Measurements from ENCODE around the gene AHDC1. TPM values are rescaled to one million over a fixed set of nuclear protein-coding genes. Genes with fewer than 3 reads are reported as not detected.

The AHDC1 gene
- total and polyA plus RNA-seq, 2 donors (not counting 3 experiments of a cell fraction or from before 2014, with no cell fraction given) = 7.0 to 32.1 TPM

- intact Hi-C loops (cut with micrococcal nuclease) = no loop called here
- Histone ChIP-seq H3K9ac (replicated peaks; ENCODE audit: extremely low read depth, insufficient read depth, low read length) (no peak overlapping the region), H3K4me3 (replicated peaks in 1 of 3; ENCODE audit: insufficient read depth in 1 of 3, low read depth in 1 of 3, low read length in 3 of 3) (no peak overlapping the region), H3K4me2 (ENCODE audit: insufficient read depth, low read length) (no peak overlapping the region), H4K20me1 (replicated peaks; ENCODE audit: control insufficient read depth, extremely low read depth, insufficient read depth, low read length) (no peaks in the 10 kb centered on the region), H3K36me3 (ENCODE audit: control insufficient read depth in 2 of 2, extremely low read depth in 1 of 2, insufficient read depth in 2 of 2, low read length in 2 of 2) (peaks cover 0 to 5% of the 10 kb centered on the region in 2 experiments), H3K27me3 (ENCODE audit: control insufficient read depth in 2 of 2, insufficient read depth in 2 of 2, low read length in 2 of 2) (no peaks in the 10 kb centered on the region), H3K9me1 (replicated peaks; ENCODE audit: control insufficient read depth, extremely low read depth, insufficient read depth, low read length) (no peaks in the 10 kb centered on the region), H2AFZ (ENCODE audit: low read depth, low read length) (no peak overlapping the region), H3K79me2 (ENCODE audit: control insufficient read depth, insufficient read depth, low read length) (peaks cover 19% of the 10 kb centered on the region), H3K9me3 (replicated peaks; ENCODE audit: control insufficient read depth, insufficient read depth, low read length) (no peaks in the 10 kb centered on the region), H3K4me1 (ENCODE audit: control insufficient read depth, extremely low read depth, insufficient read depth, low read length) (peaks cover 20% of the 10 kb centered on the region), H3K27ac (ENCODE audit: insufficient read depth, low read depth, low read length) (no peak overlapping the region)
- TF ChIP-seq MYC (IDR thresholded peaks at IDR 0.05; ENCODE audit: low read depth, low read length) = no peak
- no peak for TF ChIP-seq MAX (IDR thresholded peaks at IDR 0.05; ENCODE audit: insufficient read depth, insufficient read length)
- no peak for TF ChIP-seq EZH2 (IDR thresholded peaks at IDR 0.05; ENCODE audit: borderline replicate concordance, low read depth, low read length, severe bottlenecking)
- TF ChIP-seq FOS (IDR thresholded peaks at IDR 0.05; ENCODE audit: borderline replicate concordance, insufficient read depth, low read length) = no peak
- TF ChIP-seq POLR2AphosphoS5 (IDR thresholded peaks at IDR 0.05; ENCODE audit: insufficient read depth, low read depth, low read length) = no peak
- TF ChIP-seq GATA2 (IDR thresholded peaks at IDR 0.05; ENCODE audit: insufficient read depth, insufficient read length, low read depth, low read length) = no peak
- no peak for TF ChIP-seq JUN (IDR thresholded peaks at IDR 0.05; ENCODE audit: borderline replicate concordance, insufficient read depth, insufficient read length, low read depth)
- no peak for TF ChIP-seq POLR2A (IDR thresholded peaks at IDR 0.05; ENCODE audit: low read depth, low read length)
- TF ChIP-seq CTCF (IDR thresholded peaks at IDR 0.05; ENCODE audit: extremely low read depth in 1 of 2, insufficient read depth in 1 of 2, low read depth in 1 of 2, low read length in 2 of 2) = no peak
- FAIRE-seq (no peak), DNase-seq (ENCODE audit: low read depth, low spot score) (no peak)
- CTCF ChIA-PET = interaction anchor here (1.2 to 4.2 kb wide), 3 partner anchors 17 to 232 kb away, joined by 3 to 27 read pairs (median 3); no protein-coding TSS in a partner anchor
- no TSS peak for BruUV-seq (replicated peaks)
- POLR2A ChIA-PET = no interaction called here
- dilution Hi-C loops (cut with MboI; ENCODE audit: extremely low pct_ligation_motif_present, low sequenced_read_pairs) = loop anchor here (25.0 kb wide), 1 partner anchor 185 kb away; no protein-coding TSS in a partner anchor
Measured at GRCh38 chr1:27596986-27597385, 7.0 kb downstream of the AHDC1 start.
